Central memory CD4-positive, alpha-beta T cell (primary cell): ENCODE data around the gene MAEA.

ENCODE experiments used
- DNase-seq: peaks from one replicate; pipeline ENCODE4 v3.0.0; 2022
- total RNA-seq, 3 experiments: gene quantifications; one replicate each; lab custom pipeline; 2026; lab: John Stamatoyannopoulos, UW

MAEA gene
- 61.9 to 87.7 (median 69.7) reads per million in 3 experiments for total RNA-seq

- DNase-seq: peak; percentile 97
These were observed at the start of gene MAEA for GRCh38 chr4:1289207-1290164. Gene MAEA, plus strand, starts transcription at chr4:1289891. Its CDS starts 23 bp downstream, at chr4:1289914.

GRCh38 chr4:1239950-1240307 is 49.8 kb upstream of the MAEA start:
- DNase-seq: no peak

GRCh38 chr4:1240721-1241465 is 48.8 kb upstream of the MAEA start:
- DNase-seq: no peak

GRCh38 chr4:1241466-1241935 is 48.2 kb upstream of the MAEA start:
- no peak for DNase-seq

- DNase-seq: no peak
These were observed 47.7 kb upstream of the MAEA start for GRCh38 chr4:1241936-1242505.

- DNase-seq: no peak
These were observed 46.9 kb upstream of the MAEA start for GRCh38 chr4:1242506-1243450.

- no peak for DNase-seq
These were observed 46.1 kb upstream of the MAEA start for GRCh38 chr4:1243451-1244080.

GRCh38 chr4:1244081-1244977 is 45.4 kb upstream of the MAEA start:
- no peak for DNase-seq

GRCh38 chr4:1244978-1245471 is 44.7 kb upstream of the MAEA start:
- no peak for DNase-seq

GRCh38 chr4:1245481-1246051 is 44.1 kb upstream of the MAEA start:
- DNase-seq: no peak

GRCh38 chr4:1246111-1246881 is 43.4 kb upstream of the MAEA start:
- DNase-seq: no peak

GRCh38 chr4:1246901-1247863 is 42.5 kb upstream of the MAEA start:
- DNase-seq: no peak

GRCh38 chr4:1247864-1248244 is 41.8 kb upstream of the MAEA start:
- peak; percentile 71 for DNase-seq

- DNase-seq: peak; percentile 90
These were observed 41.2 kb upstream of the MAEA start, which contains the start of gene CTBP1 for GRCh38 chr4:1248245-1249147. Gene CTBP1, minus strand, starts transcription at chr4:1249130. Its CDS starts 7,799 bp downstream, at chr4:1241331.

GRCh38 chr4:1249148-1249730 is 40.5 kb upstream of the MAEA start:
- peak; percentile 88 for DNase-seq
